NCI-H774 (cell line): Measurements from ENCODE around the gene RINL.
A peak's percentile ranks its signal among the peaks of the same experiment; 100 is the strongest.
"Not testable (repeated sequence)": the region's sequence is repeated elsewhere in the genome, so short reads cannot be mapped to it uniquely, and the experiment has no call there.

Experiments used
- DNase-seq: peaks from one replicate; lab custom pipeline; 2025; lab: John Stamatoyannopoulos, UW

RINL gene

GRCh38 chr19:38905620-38906019, 27.5 kb upstream of the RINL start:
- no peak for DNase-seq

GRCh38 chr19:38904581-38905539, 26.8 kb upstream of the RINL start:
- DNase-seq = no peak

GRCh38 chr19:38901683-38902082, 23.6 kb upstream of the RINL start:
- no peak for DNase-seq

- no peak for DNase-seq
Measured at GRCh38 chr19:38900743-38901190, 22.7 kb upstream of the RINL start.

- no peak for DNase-seq
Measured at GRCh38 chr19:38900202-38900629, 22.1 kb upstream of the RINL start.

GRCh38 chr19:38899447-38900201, 21.5 kb upstream of the RINL start, which contains the start of the genes NFKBIB and SIRT2:
TSS of gene NFKBIB (plus strand) at chr19:38899969. CDS start at chr19:38900033, 64 bp downstream.
TSS of gene SIRT2 (minus strand) at chr19:38899618. CDS start at chr19:38899521, 97 bp downstream.
- DNase-seq = peak; percentile 98

GRCh38 chr19:38898788-38899446, 20.8 kb upstream of the RINL start:
- no peak for DNase-seq

- no peak for DNase-seq
Measured at GRCh38 chr19:38894968-38895367, 16.9 kb upstream of the RINL start.

GRCh38 chr19:38893341-38893771, 15.3 kb upstream of the RINL start:
- no peak for DNase-seq

GRCh38 chr19:38892841-38893240, 14.8 kb upstream of the RINL start:
- DNase-seq = peak; percentile 9

- DNase-seq = no peak
Measured at GRCh38 chr19:38891771-38892170, 13.7 kb upstream of the RINL start.

- DNase-seq = no peak
Measured at GRCh38 chr19:38890686-38891085, 12.6 kb upstream of the RINL start.

GRCh38 chr19:38889803-38890202, 11.7 kb upstream of the RINL start:
- DNase-seq = no peak

GRCh38 chr19:38888876-38889275, 10.8 kb upstream of the RINL start:
- DNase-seq = no peak

- DNase-seq = not testable (repeated sequence)
Measured at GRCh38 chr19:38884691-38885090, 6.6 kb upstream of the RINL start.

GRCh38 chr19:38883286-38883685, 5.2 kb upstream of the RINL start:
- no peak for DNase-seq

- DNase-seq = no peak
Measured at GRCh38 chr19:38880882-38881609, 3.0 kb upstream of the RINL start.

GRCh38 chr19:38880076-38880881, 2.2 kb upstream of the RINL start:
- DNase-seq = no peak

GRCh38 chr19:38879400-38879751, 1.3 kb upstream of the RINL start:
- no peak for DNase-seq

- no peak for DNase-seq
Measured at GRCh38 chr19:38878575-38879399, 712 bp upstream of the RINL start.
